ENCODE results near the gene OGFOD3. TPM values are rescaled to one million over a fixed set of nuclear protein-coding genes. Genes with fewer than 3 reads are reported as not detected.
"Not testable (repeated sequence)": the region's sequence is repeated elsewhere in the genome, so short reads cannot be mapped to it uniquely, and the experiment has no call there.

The OGFOD3 gene
- total RNA-seq, 1 experiment from 2014 or later: 40.8 TPM

DNA sequence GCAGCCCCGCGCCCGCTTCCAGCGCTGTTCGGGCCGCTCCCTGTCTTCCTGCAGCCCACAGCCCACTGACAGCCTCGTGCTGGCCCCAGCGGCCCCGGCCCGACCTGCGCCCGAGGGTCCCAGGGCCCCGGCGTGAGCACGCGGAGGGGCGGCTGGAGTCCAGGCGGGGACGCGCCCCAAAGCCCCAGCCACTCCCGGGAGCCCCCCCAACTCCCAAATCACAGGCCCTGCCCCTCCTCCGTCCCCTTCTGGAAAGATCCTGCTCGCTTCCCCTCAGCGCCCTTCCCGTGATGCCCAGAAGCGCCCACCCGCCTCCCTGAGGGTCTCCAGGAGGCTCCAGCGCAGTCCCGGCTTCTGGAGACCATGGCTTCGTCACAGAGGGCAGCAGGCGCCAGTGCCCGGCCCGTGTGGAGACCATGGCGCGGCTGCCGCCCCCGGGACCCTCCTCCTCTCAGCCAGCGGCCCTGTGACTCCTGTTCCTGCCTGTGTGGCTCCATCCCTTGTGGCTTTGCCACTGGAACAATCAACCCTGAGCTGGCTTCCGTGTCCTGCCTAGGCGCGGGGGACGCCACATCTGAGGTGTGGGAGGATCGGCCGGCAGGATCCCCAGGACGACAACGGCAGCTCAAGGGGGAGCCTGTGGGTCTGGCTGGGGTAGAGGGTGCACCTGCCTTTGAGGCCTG lies 42.9 kb downstream of the OGFOD3 start:
- DNase-seq (ENCODE audit: low read depth): no peak

- no peak for DNase-seq (ENCODE audit: low read depth)
These were observed 43.6 kb downstream of the OGFOD3 start for GRCh38 chr17:82374626-82375331.

GRCh38 chr17:82373731-82374625 lies 44.4 kb downstream of the OGFOD3 start:
- DNase-seq (ENCODE audit: low read depth): no peak

DNA sequence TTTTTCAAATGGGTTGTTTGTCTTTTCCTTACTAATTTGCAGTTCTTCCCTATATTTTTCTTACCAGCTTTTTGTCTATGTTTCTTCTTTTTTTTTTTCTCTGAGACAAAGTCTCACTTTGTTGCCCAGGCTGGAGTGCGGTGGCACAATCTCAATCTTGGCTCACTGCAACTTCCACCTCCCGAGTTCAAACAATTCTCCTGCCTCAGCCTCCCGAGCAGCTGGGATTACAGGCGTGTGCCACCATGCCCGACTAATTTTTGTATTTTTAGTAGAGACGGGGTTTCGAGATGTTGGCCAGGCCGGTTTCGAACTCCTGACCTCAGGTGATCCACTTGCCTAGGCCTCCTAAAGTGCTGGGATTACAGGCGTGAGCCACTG lies 45.3 kb downstream of the OGFOD3 start:
- DNase-seq (ENCODE audit: low read depth): not testable (repeated sequence)

GRCh38 chr17:82372249-82373071 lies 45.9 kb downstream of the OGFOD3 start:
- no peak for DNase-seq (ENCODE audit: low read depth)

GRCh38 chr17:82371333-82372248 lies 46.8 kb downstream of the OGFOD3 start, which contains the start of gene UTS2R:
TSS of gene UTS2R (plus strand) at chr17:82371765. CDS start at chr17:82374325, 2,560 bp downstream.
- DNase-seq (ENCODE audit: low read depth): no peak

DNA sequence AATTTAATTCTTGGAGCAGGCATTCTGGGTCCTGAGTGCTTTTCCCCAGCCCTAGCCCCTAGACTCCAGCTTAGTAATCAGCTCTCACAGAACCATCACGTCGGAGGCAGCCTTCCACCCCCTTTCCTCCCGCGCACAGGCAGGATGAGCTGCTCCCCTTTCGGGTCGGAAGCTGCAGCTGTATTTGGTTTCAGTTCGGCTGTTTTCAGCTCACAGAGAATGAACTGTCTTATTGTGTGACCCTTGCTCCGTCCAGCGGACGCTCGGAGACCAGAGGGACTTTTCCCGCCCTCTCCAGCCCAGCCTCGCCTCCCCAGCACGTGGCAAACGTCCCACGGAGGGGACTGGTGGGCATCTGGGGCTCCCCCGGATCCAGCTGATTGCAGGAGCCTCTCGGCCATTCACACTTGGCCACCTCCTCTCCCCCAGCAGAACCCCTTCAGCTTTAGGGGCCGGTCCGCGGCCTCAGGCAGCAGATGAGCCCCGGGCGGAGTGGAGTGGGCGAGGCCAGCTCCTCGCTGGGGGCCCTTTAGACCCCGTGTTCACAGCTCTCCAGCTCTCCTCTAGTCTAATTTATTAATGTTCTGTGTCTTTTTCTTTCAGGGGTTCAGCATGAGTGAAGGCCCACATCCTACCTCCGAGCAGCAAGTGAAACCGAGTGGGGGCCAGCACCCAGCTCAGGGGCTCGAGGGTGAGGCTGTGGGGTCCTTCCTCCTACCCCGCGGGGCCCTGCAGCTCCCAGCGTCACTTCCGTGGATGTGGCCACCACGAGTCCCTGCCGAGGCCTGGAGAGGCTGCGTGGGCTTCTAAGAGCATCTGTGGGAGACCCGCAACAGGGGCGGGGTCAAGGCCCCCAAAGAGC lies 47.7 kb downstream of the OGFOD3 start:
- DNase-seq (ENCODE audit: low read depth): no peak

DNA sequence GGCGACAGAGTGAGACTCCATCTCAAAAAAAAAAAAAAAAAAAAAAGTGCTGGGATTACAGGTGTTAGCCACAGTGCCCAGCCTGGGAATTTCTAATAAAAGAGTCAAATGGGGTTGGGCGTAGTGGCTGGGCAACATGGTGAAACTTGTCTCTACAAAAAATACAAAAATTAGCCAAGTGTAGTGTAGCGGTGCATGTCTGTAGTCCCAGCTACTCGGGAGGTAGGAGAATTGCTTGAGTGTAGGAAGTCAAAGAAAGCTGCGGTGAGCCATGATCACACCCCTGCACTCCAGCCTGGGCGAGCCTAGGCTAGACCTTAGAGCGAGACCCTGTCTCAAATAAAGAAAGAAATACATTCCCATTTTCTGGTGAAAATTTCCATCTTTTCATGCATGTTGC lies 49.2 kb downstream of the OGFOD3 start:
- DNase-seq (ENCODE audit: low read depth): no peak

GRCh38 chr17:82367724-82368524 lies 50.5 kb downstream of the OGFOD3 start:
- DNase-seq (ENCODE audit: low read depth): peak; percentile 94

GRCh38 chr17:82366749-82367148 lies 51.6 kb downstream of the OGFOD3 start:
- DNase-seq (ENCODE audit: low read depth): no peak

- DNase-seq (ENCODE audit: low read depth): no peak
These were observed 52.6 kb downstream of the OGFOD3 start for GRCh38 chr17:82365606-82366295.

DNA sequence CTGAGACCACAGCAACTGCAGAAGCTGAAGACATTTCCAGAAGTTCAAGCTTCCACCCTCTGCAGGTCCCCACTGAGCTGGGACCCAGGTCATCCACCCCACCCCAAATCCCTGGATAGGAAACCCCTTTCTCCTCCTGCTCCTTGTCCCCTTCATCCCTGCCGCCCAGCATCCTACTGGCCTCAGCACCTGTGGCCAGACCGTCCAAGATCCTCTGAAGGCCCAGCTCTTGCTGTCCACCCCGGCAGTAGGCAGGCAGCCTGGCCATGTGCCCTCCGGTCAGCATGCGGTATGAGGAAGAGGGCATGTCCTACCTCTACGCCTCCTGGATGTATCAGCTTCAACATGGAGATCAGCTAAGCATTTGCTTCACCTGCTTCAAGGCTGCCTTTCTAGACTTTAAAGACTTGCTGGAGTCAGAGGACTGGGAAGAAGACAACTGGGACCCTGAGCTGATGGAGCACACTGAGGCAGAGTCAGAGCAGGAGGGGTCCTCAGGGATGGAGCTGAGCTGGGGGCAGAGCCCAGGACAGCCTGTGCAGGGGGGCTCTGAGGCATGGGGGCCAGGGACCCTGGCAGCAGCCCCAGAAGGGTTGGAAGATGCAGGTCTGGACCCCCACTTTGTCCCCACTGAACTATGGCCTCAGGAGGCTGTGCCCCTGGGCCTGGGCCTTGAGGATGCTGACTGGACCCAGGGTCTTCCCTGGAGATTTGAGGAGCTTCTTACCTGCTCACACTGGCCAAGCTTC lies 56.3 kb downstream of the OGFOD3 start:
- DNase-seq (ENCODE audit: low read depth): no peak

GRCh38 chr17:82359451-82360074 lies 58.8 kb downstream of the OGFOD3 start:
- DNase-seq (ENCODE audit: low read depth): not testable (repeated sequence)

- peak; percentile 58 for DNase-seq (ENCODE audit: low read depth)
These were observed 59.7 kb downstream of the OGFOD3 start, which contains the start of gene TEX19 for GRCh38 chr17:82358465-82359350. TSS of gene TEX19 (plus strand) at chr17:82359247. CDS start at chr17:82362151, 2,904 bp downstream.

DNA sequence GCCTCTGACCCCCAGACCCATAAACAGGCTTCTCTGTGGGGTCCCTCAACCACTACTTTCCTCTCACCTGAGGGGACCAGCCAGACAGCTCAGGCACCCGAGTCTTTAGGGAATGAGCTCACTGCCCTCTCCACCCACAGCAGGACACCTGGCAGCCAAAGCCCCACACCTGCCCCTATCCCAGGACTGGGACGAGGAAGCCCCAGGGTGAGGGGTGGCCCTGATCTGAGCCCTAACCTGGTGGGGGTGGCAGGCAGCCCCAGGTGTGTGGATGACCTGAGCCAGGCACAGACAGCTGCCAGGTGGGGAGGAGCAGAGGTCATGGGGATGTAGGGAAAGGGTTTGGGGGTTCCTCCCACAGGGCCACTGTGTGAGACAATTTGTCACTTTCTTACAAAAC lies 61.0 kb downstream of the OGFOD3 start:
- no peak for DNase-seq (ENCODE audit: low read depth)
